HPDE6-E6E7 (cell line): ENCODE measurements around the gene RBM25.
"Not testable (repeated sequence)": the region's sequence is repeated elsewhere in the genome, so short reads cannot be mapped to it uniquely, and the experiment has no call there.

Experiments used
- DNase-seq: peaks from one replicate; pipeline ENCODE4 v3.0.0; 2011; ENCODE audit warnings: missing footprints; ENCODE audit errors: extremely low spot score

RBM25 gene

DNA sequence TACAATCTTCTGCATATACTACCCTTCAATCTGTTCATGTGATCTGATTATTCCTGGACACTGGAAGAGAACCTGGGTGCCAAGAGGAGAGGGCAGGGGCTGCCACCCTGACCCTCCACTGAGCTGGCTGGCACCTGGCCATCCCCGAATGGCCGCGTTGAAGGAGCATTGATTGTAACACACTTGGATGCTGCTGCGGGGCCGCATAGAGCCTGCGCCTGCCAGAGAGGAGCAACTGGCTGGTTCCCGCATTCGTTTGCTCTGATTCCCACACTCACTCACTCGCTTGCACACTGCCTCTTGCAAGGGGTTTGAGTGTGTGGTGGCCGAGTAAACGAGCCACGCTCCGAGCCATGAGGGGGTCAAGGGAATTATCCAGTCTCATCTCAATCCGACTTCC, 110.4 kb downstream of the RBM25 start:
- no peak for DNase-seq

DNA sequence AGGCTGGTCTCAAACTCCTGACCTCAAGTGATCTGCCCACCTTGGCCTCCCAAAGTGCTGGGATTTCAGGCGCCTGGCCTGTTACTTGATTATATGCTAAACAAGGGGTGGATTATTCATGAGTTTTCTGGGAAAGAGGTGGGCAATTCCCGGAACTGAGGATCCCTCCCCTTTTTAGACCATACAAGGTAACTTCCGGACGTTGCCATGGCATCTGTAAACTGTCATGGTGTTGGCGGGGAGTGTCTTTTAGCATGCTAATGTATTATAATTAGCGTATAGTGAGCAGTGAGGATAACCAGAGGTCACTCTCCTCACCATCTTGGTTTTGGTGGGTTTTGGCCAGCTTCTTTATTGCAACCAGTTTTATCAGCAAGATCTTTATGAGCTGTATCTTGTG, 111.5 kb downstream of the RBM25 start:
- DNase-seq = not testable (repeated sequence)

DNA sequence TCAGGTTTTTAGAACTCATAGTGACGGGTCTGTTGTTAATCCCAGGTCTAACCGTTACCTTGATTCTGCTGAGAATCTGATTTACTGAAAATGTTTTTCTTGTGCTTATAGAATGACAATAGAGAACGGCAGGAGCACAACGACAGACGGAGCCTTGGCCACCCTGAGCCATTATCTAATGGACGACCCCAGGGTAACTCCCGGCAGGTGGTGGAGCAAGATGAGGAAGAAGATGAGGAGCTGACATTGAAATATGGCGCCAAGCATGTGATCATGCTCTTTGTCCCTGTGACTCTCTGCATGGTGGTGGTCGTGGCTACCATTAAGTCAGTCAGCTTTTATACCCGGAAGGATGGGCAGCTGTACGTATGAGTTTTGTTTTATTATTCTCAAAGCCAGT, 112.4 kb downstream of the RBM25 start:
- no peak for DNase-seq

DNA sequence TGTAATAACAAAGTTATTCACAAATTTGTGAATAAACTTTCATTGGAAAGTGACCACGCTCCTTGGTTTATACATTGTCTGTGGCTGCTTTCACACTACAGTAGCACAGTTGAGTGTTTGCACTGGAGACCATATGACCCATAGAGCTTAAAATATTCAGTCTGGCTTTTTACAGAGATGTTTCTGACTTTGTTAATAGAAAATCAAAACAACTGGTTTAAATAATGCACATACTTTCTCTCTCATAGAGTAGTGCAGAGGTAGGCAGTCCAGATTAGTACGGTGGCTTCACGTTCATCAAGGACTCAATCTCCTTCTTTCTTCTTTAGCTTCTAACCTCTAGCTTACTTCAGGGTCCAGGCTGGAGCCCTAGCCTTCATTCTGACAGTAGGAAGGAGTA, 114.2 kb downstream of the RBM25 start:
- no peak for DNase-seq

DNA sequence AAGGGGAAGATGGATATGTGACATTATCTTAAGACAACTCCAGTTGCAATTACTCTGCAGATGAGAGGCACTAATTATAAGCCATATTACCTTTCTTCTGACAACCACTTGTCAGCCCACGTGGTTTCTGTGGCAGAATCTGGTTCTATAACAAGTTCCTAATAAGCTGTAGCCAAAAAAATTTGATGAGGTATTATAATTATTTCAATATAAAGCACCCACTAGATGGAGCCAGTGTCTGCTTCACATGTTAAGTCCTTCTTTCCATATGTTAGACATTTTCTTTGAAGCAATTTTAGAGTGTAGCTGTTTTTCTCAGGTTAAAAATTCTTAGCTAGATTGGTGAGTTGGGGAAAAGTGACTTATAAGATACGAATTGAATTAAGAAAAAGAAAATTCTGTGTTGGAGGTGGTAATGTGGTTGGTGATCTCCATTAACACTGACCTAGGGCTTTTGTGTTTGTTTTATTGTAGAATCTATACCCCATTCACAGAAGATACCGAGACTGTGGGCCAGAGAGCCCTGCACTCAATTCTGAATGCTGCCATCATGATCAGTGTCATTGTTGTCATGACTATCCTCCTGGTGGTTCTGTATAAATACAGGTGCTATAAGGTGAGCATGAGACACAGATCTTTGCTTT, 114.9 kb downstream of the RBM25 start:
- DNase-seq = no peak
